Right ventricle myocardium superior (tissue), 1 donor: Measurements from ENCODE around the gene XIRP1. TPM values are rescaled to one million over a fixed set of nuclear protein-coding genes. Genes with fewer than 3 reads are reported as not detected.

Experiments
- ATAC-seq: fragments of 200-7000 bp; cut with Tn5 transposase; one replicate; pipeline ENCODE4 v1.9.1; 2020; ENCODE audit warnings: mild to moderate bottlenecking; ENCODE audit not compliant: poor library complexity
- DNase-seq: peaks from one replicate; pipeline ENCODE4 v3.0.0-alpha.2; 2020
- intact Hi-C: fragments of 100-400 bp; cut with DNase I; formaldehyde crosslinking; loops from one replicate; pipeline ENCODE4 v1.11.2; 2022
- total RNA-seq: library from RNA; stranded (reverse); fragmentation: NEBNext Ultra II Directional; extraction: Animal tissue kit (Norgen Biotek cat#: 25700); gene quantifications from one replicate; pipeline ENCODE4 v1.2.1, GENCODE V29; 2021
- donor health status: DM: no; HTN: yes; CAD: no; lungs with severe emphysema.

The XIRP1 gene
- total RNA-seq, 1 donor from 2014 or later = 249 TPM

GRCh38 chr3:39150803-39151631, 41.4 kb downstream of the XIRP1 start:
- ATAC-seq = peak; percentile 16
- peak; percentile 87 for DNase-seq
- intact Hi-C loops = loop anchor here (2.0 kb wide), 1 partner anchor 30 kb away; no protein-coding TSS in a partner anchor

GRCh38 chr3:39150148-39150802, 42.1 kb downstream of the XIRP1 start:
- intact Hi-C loops = loop anchor here (2.0 kb wide), 1 partner anchor 31 kb away; no protein-coding TSS in a partner anchor
- ATAC-seq (no peak), DNase-seq (no peak)

- DNase-seq (no peak), ATAC-seq (no peak)
- intact Hi-C loops = loop anchor here (2.0 kb wide), 1 partner anchor 31 kb away; no protein-coding TSS in a partner anchor
Observed at GRCh38 chr3:39149498-39150147, 42.8 kb downstream of the XIRP1 start.

GRCh38 chr3:39149059-39149455, 43.3 kb downstream of the XIRP1 start:
- ATAC-seq (no peak), DNase-seq (no peak)
- intact Hi-C loops = no loop called here

GRCh38 chr3:39148435-39149058, 43.8 kb downstream of the XIRP1 start:
- no peak for DNase-seq
- intact Hi-C loops = no loop called here

GRCh38 chr3:39147711-39148434, 44.5 kb downstream of the XIRP1 start:
- DNase-seq (no peak), ATAC-seq (no peak)
- intact Hi-C loops = no loop called here

More at GRCh38 chr3:39148435-39149058, 43.8 kb downstream of the XIRP1 start:
- ATAC-seq = no peak

- ATAC-seq (peak; percentile 41), DNase-seq (peak; percentile 82)
- intact Hi-C loops = no loop called here
Observed at GRCh38 chr3:39146611-39147591, 45.5 kb downstream of the XIRP1 start.

GRCh38 chr3:39146083-39146501, 46.3 kb downstream of the XIRP1 start:
- ATAC-seq (no peak), DNase-seq (peak; percentile 64)
- intact Hi-C loops = no loop called here

- intact Hi-C loops = no loop called here
- no peak for DNase-seq
- no peak for ATAC-seq
Observed at GRCh38 chr3:39144748-39145380, 47.5 kb downstream of the XIRP1 start.

GRCh38 chr3:39144095-39144747, 48.2 kb downstream of the XIRP1 start:
- ATAC-seq (no peak), DNase-seq (no peak)
- intact Hi-C loops = no loop called here

- DNase-seq = no peak
- intact Hi-C loops = no loop called here
- no peak for ATAC-seq
Observed at GRCh38 chr3:39143051-39143885, 49.1 kb downstream of the XIRP1 start.

GRCh38 chr3:39142067-39142466, 50.3 kb downstream of the XIRP1 start:
- DNase-seq (no peak), ATAC-seq (peak; percentile 5)
- intact Hi-C loops = no loop called here

GRCh38 chr3:39141171-39141995, 51.0 kb downstream of the XIRP1 start:
- DNase-seq = peak; percentile 67
- ATAC-seq = peak; percentile 60

GRCh38 chr3:39140341-39140971, 51.9 kb downstream of the XIRP1 start:
- ATAC-seq (no peak), DNase-seq (no peak)
- intact Hi-C loops = no loop called here

More at GRCh38 chr3:39141171-39141995, 51.0 kb downstream of the XIRP1 start:
- intact Hi-C loops = no loop called here
